Lung (tissue), 13 donors: ENCODE measurements around the gene GP1BA. TPM values are rescaled to one million over a fixed set of nuclear protein-coding genes. Genes with fewer than 3 reads are reported as not detected.
A peak's percentile ranks its signal among the peaks of the same experiment; 100 is the strongest.

Experiments
- ATAC-seq: fragments of 200-7000 bp; cut with Tn5 transposase; one replicate; pipeline ENCODE4 v1.9.1; 2020; ENCODE audit warnings: moderate number of reproducible peaks; ENCODE audit not compliant: insufficient read depth, low FRiP score
- DNase-seq, 3 donors: peaks; one replicate each; pipeline ENCODE4 v3.0.0-alpha.2; 2013 to 2017
- H3K27ac ChIP-seq, 2 donors: one replicate each; pipeline ENCODE4 v1.5.1; 2013; ENCODE audit warnings: mild to moderate bottlenecking in 2 of 2, moderate library complexity in 2 of 2, control low read depth in 1 of 2, inconsistent platforms in 1 of 2, low read depth in 1 of 2, low read length in 1 of 2
- H3K27me3 ChIP-seq, 3 donors: one replicate each; pipeline ENCODE4 v1.5.1; 2013; ENCODE audit warnings: low read length in 2 of 3; ENCODE audit not compliant: control insufficient read depth in 3 of 3, insufficient read depth in 3 of 3
- H3K36me3 ChIP-seq, 4 donors: one replicate each; pipeline ENCODE4 v1.5.1; 2013; ENCODE audit warnings: low read length in 4 of 4, mild to moderate bottlenecking in 1 of 4, moderate library complexity in 1 of 4; ENCODE audit not compliant: control insufficient read depth in 4 of 4, insufficient read depth in 4 of 4
- H3K4me1 ChIP-seq, 5 donors: one replicate each; pipeline ENCODE4 v1.5.1; 2013; ENCODE audit warnings: low read length in 5 of 5, mild to moderate bottlenecking in 2 of 5, moderate library complexity in 1 of 5; ENCODE audit not compliant: control insufficient read depth in 5 of 5, insufficient read depth in 5 of 5
- H3K4me3 ChIP-seq: one replicate; pipeline ENCODE4 v1.5.1; 2013; ENCODE audit warnings: mild to moderate bottlenecking, control low read depth, moderate library complexity
- H3K9ac ChIP-seq, 2 donors: one replicate each; pipeline ENCODE4 v1.5.1; 2013; ENCODE audit warnings: low read length in 2 of 2, control low read depth in 1 of 2; ENCODE audit not compliant: insufficient read depth in 1 of 2
- H3K9me3 ChIP-seq, 4 donors: one replicate each; pipeline ENCODE4 v1.5.1; 2013; ENCODE audit warnings: low read length in 3 of 4, mild to moderate bottlenecking in 1 of 4, moderate library complexity in 1 of 4; ENCODE audit not compliant: control insufficient read depth in 4 of 4, insufficient read depth in 3 of 4
- CTCF ChIP-seq: IDR thresholded peaks from 2 replicates; pipeline ENCODE4 v1.5.1; 2012; ENCODE audit warnings: mild to moderate bottlenecking; ENCODE audit errors: control extremely low read depth, extremely low read depth
- WGBS, 2 donors: extraction: QIAGEN DNeasy Blood & Tissue Kit; methylation state at CpG; one replicate each; pipeline ENCODE4 v1.1.7; 2013; 5-methylcytosine and 5-hydroxymethylcytosine counted together
- polyA plus RNA-seq, 2 donors: library from polyadenylated mRNA; stranded (reverse); fragments of 200-250 nt; gene quantifications; one replicate each; pipeline ENCODE4 v1.2.1, GENCODE V29; 2013
- small RNA-seq: library from RNA; depleted of rRNA; stranded (forward); fragments of <200 nt; gene quantifications from one replicate; pipeline ENCODE3, GENCODE V24; 2014; ENCODE audit warnings: low replicate concordance
- total RNA-seq, 2 donors: library from RNA; depleted of rRNA in 1 of 2; stranded (reverse); fragments of >200 nt in 1 of 2; gene quantifications; one replicate each; pipeline ENCODE4 v1.2.1, GENCODE V29; 2014 to 2021
- donor health status: control.
- donor health status: control.
- donor health status: Bipolar disorder and iron deficiency.
- donor health status: healthy.
- donor health status: DM: yes; HTN: yes; CAD: no.

The GP1BA gene
- total and polyA plus RNA-seq, 4 donors: 0.18 to 1.4 (median 0.60) TPM

GRCh38 chr17:4980644-4981216 lies 48.7 kb downstream of the GP1BA start:
- Histone ChIP-seq H3K27ac (no peak overlapping the region), H3K4me1 (peaks cover 0 to 6% (median 3%) of the 10 kb centered on the region in 5 donors), H3K36me3 (peaks cover 14 to 36% (median 27%) of the 10 kb centered on the region in 4 donors), H3K9ac (no peak overlapping the region), H3K4me3 (no peak overlapping the region), H3K27me3 (no peaks in the 10 kb centered on the region), H3K9me3 (no peaks in the 10 kb centered on the region)
- WGBS, 2 donors: 40% methylated on average over 6 of the region's 6 CpGs
- DNase-seq (peak; percentile 46 to 86 (median 82)), ATAC-seq (no peak)
- peak; percentile 29 for TF ChIP-seq CTCF

- Histone ChIP-seq H3K9ac (no peak overlapping the region), H3K36me3 (peaks cover 9 to 30% (median 21%) of the 10 kb centered on the region in 4 donors), H3K4me3 (no peak overlapping the region), H3K4me1 (peaks cover 0 to 14% (median 6%) of the 10 kb centered on the region in 5 donors), H3K9me3 (no peaks in the 10 kb centered on the region), H3K27ac (no peak overlapping the region), H3K27me3 (no peaks in the 10 kb centered on the region)
- ATAC-seq: no peak
- 65% methylated on average over 5 of the region's 5 CpGs for WGBS, 2 donors
- DNase-seq: no peak
- no peak for TF ChIP-seq CTCF
Observed at GRCh38 chr17:4982305-4982704, 50.2 kb downstream of the GP1BA start.

Small RNA genes within 50 kb of the gene (small RNA-seq; reads per million reads assigned to genes)
- gene MIR6864 (not detected), gene MIR6865 (not detected)

Other genes starting within 250 kb of the GP1BA start
- 10 to 100 TPM; 26.6 to 53.9 TPM for gene PELP1, start 228.1 kb upstream of the GP1BA start, total RNA-seq
- 10 to 100 TPM; 21.0 to 28.6 TPM for gene PELP1, start 228.1 kb upstream of the GP1BA start, polyA plus RNA-seq
- gene ARRB2, start 221.6 kb upstream of the GP1BA start, total RNA-seq: 100 to 1,000 TPM in 1 of 2 donors, 10 to 100 TPM in 1; 27.2 to 186 TPM
- 100 to 1,000 TPM in 1 of 2 donors, 10 to 100 TPM in 1; 98.5 to 222 TPM for gene ARRB2, start 221.6 kb upstream of the GP1BA start, polyA plus RNA-seq
- 10 to 100 TPM; 14.3 to 27.3 TPM for gene MED11, start 200.8 kb upstream of the GP1BA start, total RNA-seq
- 10 to 100 TPM; 31.4 to 48.5 TPM for gene MED11, start 200.8 kb upstream of the GP1BA start, polyA plus RNA-seq
- gene ZMYND15, start 192.4 kb upstream of the GP1BA start, total RNA-seq: 1 to 10 TPM; 2.3 to 9.0 TPM
- gene ZMYND15, start 192.4 kb upstream of the GP1BA start, polyA plus RNA-seq: 1 to 10 TPM; 6.6 to 9.7 TPM
- 100 to 1,000 TPM in 1 of 2 donors, 10 to 100 TPM in 1; 32.7 to 139 TPM for gene CXCL16, start 192.3 kb upstream of the GP1BA start, total RNA-seq
- gene CXCL16, start 192.3 kb upstream of the GP1BA start, polyA plus RNA-seq: 100 to 1,000 TPM in 1 of 2 donors, 10 to 100 TPM in 1; 82.3 to 252 TPM
- gene TM4SF5, start 160.4 kb upstream of the GP1BA start, total RNA-seq: not detected
- not detected for gene TM4SF5, start 160.4 kb upstream of the GP1BA start, polyA plus RNA-seq
- gene VMO1, start 145.9 kb upstream of the GP1BA start, total RNA-seq: 10 to 100 TPM in 1 of 2 donors, 1 to 10 TPM in 1; 2.1 to 14.0 TPM
- gene VMO1, start 145.9 kb upstream of the GP1BA start, polyA plus RNA-seq: 10 to 100 TPM; 21.3 to 21.8 TPM
- gene GLTPD2, start 143.3 kb upstream of the GP1BA start, total RNA-seq: under 1 TPM in 1 of 2 donors, not detected in 1; 0.34 TPM
- gene GLTPD2, start 143.3 kb upstream of the GP1BA start, polyA plus RNA-seq: under 1 TPM in 1 of 2 donors, not detected in 1; 0.41 TPM
- 100 to 1,000 TPM in 1 of 2 donors, 10 to 100 TPM in 1; 63.7 to 141 TPM for gene PSMB6, start 136.1 kb upstream of the GP1BA start, total RNA-seq
- 100 to 1,000 TPM; 172 to 237 TPM for gene PSMB6, start 136.1 kb upstream of the GP1BA start, polyA plus RNA-seq
- 10 to 100 TPM; 27.1 to 42.3 TPM for gene PLD2, start 125.1 kb upstream of the GP1BA start, total RNA-seq
- gene PLD2, start 125.1 kb upstream of the GP1BA start, polyA plus RNA-seq: 10 to 100 TPM; 18.0 to 22.4 TPM
- gene MINK1, start 98.9 kb upstream of the GP1BA start, total RNA-seq: 10 to 100 TPM; 39.2 to 95.4 TPM
- 10 to 100 TPM; 36.5 to 62.8 TPM for gene MINK1, start 98.9 kb upstream of the GP1BA start, polyA plus RNA-seq
- gene C17orf107, start 32.7 kb upstream of the GP1BA start, total RNA-seq: 1 to 10 TPM; 2.8 to 4.5 TPM
- 1 to 10 TPM; 1.3 to 2.7 TPM for gene C17orf107, start 32.7 kb upstream of the GP1BA start, polyA plus RNA-seq
- gene CHRNE, start 29.2 kb upstream of the GP1BA start, total RNA-seq: 1 to 10 TPM in 1 of 2 donors, under 1 TPM in 1; 0.77 to 1.2 TPM
- 1 to 10 TPM in 1 of 2 donors, under 1 TPM in 1; 0.61 to 2.3 TPM for gene CHRNE, start 29.2 kb upstream of the GP1BA start, polyA plus RNA-seq
- gene SLC25A11, start 7.8 kb downstream of the GP1BA start, total RNA-seq: 10 to 100 TPM; 34.8 to 65.8 TPM
- 10 to 100 TPM; 42.5 to 72.1 TPM for gene SLC25A11, start 7.8 kb downstream of the GP1BA start, polyA plus RNA-seq
- 100 to 1,000 TPM in 1 of 2 donors, 10 to 100 TPM in 1; 30.8 to 107 TPM for gene RNF167, start 8.0 kb downstream of the GP1BA start, total RNA-seq
- 100 to 1,000 TPM in 1 of 2 donors, 10 to 100 TPM in 1; 86.7 to 142 TPM for gene RNF167, start 8.0 kb downstream of the GP1BA start, polyA plus RNA-seq
- 100 to 1,000 TPM; 461 to 827 TPM for gene PFN1, start 16.3 kb downstream of the GP1BA start, total RNA-seq
- gene PFN1, start 16.3 kb downstream of the GP1BA start, polyA plus RNA-seq: 1,000 to 10,000 TPM in 1 of 2 donors, 100 to 1,000 TPM in 1; 671 to 2,264 TPM
- 10 to 100 TPM in 1 of 2 donors, 1 to 10 TPM in 1; 3.3 to 10.7 TPM for gene ENO3, start 18.8 kb downstream of the GP1BA start, total RNA-seq
- gene ENO3, start 18.8 kb downstream of the GP1BA start, polyA plus RNA-seq: 1 to 10 TPM; 7.2 to 9.3 TPM
- 10 to 100 TPM; 63.8 to 75.4 TPM for gene SPAG7, start 35.5 kb downstream of the GP1BA start, total RNA-seq
- gene SPAG7, start 35.5 kb downstream of the GP1BA start, polyA plus RNA-seq: 100 to 1,000 TPM in 1 of 2 donors, 10 to 100 TPM in 1; 76.2 to 101 TPM
- 10 to 100 TPM; 15.0 to 53.4 TPM for gene CAMTA2, start 55.4 kb downstream of the GP1BA start, total RNA-seq
- gene CAMTA2, start 55.4 kb downstream of the GP1BA start, polyA plus RNA-seq: 10 to 100 TPM; 45.8 to 66.3 TPM
- gene INCA1, start 65.2 kb downstream of the GP1BA start, total RNA-seq: 1 to 10 TPM; 1.9 to 2.0 TPM
- 1 to 10 TPM in 1 of 2 donors, under 1 TPM in 1; 0.89 to 3.4 TPM for gene INCA1, start 65.2 kb downstream of the GP1BA start, polyA plus RNA-seq
- gene KIF1C, start 65.7 kb downstream of the GP1BA start, total RNA-seq: 100 to 1,000 TPM in 1 of 2 donors, 10 to 100 TPM in 1; 48.0 to 190 TPM
- gene KIF1C, start 65.7 kb downstream of the GP1BA start, polyA plus RNA-seq: 10 to 100 TPM; 61.8 to 89.8 TPM
- gene SLC52A1, start 103.1 kb downstream of the GP1BA start, total RNA-seq: 1 to 10 TPM in 1 of 2 donors, under 1 TPM in 1; 0.54 to 1.3 TPM
- under 1 TPM; 0.47 to 0.71 TPM for gene SLC52A1, start 103.1 kb downstream of the GP1BA start, polyA plus RNA-seq
- 1 to 10 TPM; 4.8 to 7.3 TPM for gene ZFP3, start 146.2 kb downstream of the GP1BA start, total RNA-seq
- 1 to 10 TPM; 2.3 to 2.6 TPM for gene ZFP3, start 146.2 kb downstream of the GP1BA start, polyA plus RNA-seq
- 10 to 100 TPM in 1 of 2 donors, 1 to 10 TPM in 1; 9.6 to 14.1 TPM for gene ZNF232, start 179.6 kb downstream of the GP1BA start, total RNA-seq
- 1 to 10 TPM; 6.8 to 9.4 TPM for gene ZNF232, start 179.6 kb downstream of the GP1BA start, polyA plus RNA-seq
- gene USP6, start 183.8 kb downstream of the GP1BA start, total RNA-seq: under 1 TPM; 0.31 to 0.46 TPM
- under 1 TPM; 0.05 to 0.10 TPM for gene USP6, start 183.8 kb downstream of the GP1BA start, polyA plus RNA-seq